ENCODE data around the gene OR51B2.

The OR51B2 gene

DNA sequence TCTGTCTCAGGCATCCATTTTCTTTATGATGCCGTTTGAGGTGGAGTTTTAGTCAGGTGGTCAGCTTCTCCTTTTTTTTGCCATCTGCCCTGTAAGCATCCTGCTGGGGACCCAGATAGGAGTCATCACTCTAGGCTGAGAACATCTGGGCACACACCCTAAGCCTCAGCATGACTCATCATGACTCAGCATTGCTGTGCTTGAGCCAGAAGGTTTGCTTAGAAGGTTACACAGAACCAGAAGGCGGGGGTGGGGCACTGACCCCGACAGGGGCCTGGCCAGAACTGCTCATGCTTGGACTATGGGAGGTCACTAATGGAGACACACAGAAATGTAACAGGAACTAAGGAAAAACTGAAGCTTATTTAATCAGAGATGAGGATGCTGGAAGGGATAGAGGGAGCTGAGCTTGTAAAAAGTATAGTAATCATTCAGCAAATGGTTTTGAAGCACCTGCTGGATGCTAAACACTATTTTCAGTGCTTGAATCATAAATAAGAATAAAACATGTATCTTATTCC, 43.5 kb downstream of the OR51B2 start:
- FAIRE-seq: no peak

DNA sequence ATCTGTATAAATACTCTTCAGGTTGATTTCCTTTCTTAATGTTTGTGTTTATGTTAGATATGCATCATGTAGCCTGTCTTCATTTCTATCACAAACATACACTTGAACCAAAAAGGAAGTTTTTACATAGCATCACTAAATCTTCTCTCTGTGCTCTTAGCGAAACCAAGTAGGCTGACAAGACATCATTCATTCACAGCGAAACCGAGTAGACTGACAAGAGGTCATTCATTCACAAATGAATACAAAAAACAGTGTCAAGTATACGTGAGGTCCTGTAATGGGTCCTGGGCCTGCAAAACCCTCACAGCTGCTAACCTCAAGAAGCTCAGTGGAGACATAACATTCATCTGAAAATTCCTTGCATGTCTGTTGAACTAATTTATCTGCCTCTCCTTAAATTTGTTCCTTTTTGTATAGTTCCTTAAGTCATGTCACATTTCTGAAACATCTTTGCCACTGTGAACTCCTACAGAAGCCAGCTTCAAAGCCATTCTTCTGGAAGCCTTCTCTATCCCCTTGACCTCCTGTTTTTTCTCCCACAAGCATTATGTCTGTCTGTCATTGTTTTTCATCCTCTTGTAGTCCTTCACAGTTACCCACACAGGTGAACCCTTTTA, 44.5 kb downstream of the OR51B2 start:
- FAIRE-seq: no peak

DNA sequence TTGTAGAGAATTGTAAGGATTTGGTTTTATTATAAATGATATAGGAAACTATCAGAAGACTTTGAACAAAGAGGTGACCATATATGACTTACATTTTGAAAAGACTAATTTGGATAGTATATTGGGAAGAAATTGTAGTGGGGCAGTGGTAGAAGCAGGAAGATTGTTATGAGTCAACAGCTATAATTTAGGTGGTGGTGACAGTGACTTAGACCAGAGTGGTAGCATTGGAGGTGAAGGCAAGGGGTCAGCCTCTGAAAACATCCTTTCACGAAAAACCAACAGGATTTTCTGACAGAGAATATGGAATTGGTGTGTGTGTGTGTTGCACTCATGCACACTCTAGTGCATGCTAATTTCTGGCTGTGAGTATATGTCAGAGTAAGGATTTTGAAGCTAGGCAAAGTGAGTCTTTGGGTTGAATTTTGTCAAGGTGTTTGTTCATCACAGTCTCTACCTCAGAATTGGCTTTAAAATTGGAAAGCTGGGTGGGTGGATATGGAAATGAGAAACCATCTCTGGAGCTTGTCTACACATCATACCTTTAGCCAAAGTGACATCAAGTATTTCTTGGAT, 46.2 kb downstream of the OR51B2 start:
- FAIRE-seq: no peak

DNA sequence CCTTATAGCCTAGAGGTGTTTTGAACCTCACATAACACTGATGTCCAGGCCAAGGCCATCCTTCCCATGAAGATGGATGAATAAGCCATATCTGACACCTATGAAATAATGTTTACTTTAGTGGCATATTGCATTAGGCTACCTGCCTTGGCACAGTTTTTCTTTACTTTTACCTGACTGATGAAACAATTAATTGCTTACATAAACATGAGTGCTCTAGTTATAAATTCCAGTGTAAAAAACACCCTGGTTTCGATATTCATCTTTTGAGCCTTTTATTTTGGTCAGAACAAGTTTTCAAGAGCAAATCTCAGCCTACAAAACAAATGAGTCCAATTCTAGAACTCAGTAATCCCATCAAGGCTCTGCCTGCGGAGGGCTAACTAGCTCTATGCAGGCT, 47.4 kb downstream of the OR51B2 start:
- no peak for FAIRE-seq

DNA sequence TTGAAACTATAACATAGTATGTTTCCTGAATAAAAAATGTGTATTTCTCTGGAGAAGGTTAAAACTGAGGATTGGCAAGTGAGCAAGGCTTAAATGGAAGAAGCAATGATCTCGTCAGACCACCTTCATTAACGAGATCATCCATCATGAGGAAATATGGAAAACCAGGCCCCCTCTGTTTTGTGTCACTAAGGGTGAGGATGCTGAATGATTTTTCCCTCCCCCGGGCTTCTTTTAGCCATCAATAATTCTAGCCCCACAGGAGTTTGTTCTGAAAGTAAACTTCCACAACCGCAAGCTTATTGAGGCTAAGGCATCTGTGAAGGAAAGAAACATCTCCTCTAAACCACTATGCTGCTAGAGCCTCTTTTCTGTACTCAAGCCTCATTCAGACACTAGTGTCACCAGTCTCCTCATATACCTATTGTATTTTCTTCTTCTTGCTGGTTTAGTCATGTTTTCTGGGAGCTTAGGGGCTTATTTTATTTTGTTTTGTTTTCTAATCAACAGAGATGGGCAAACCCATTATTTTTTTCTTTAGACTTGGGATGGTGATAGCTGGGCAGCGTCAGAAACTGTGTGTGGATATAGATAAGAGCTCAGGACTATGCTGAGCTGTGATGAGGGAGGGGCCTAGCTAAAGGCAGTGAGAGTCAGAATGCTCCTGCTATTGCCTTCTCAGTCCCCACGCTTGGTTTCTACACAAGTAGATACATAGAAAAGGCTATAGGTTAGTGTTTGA, 48.6 kb downstream of the OR51B2 start:
- no peak for FAIRE-seq

DNA sequence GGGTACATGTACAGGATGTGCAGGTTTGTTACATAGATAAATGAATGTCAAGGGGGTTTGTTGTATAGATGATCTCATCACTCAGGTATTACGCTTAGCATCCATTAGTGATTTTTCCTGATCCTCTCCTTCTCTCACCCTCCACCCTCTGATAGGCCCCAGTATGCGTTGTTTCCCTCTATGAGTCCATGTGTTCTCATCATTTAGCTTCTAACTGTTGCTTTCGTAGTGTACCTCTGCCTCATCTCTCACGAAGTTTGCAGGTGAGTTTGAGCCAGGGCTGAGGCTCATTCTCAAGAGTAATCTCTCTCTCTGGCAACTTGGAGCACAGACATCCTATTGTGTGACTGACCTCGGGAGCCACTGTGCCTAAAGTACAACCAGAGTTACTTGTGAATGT, 49.7 kb downstream of the OR51B2 start:
- FAIRE-seq: no peak
